IMR-90 (cell line): ENCODE measurements around the gene CROCC2. TPM values are rescaled to one million over a fixed set of nuclear protein-coding genes. Genes with fewer than 3 reads are reported as not detected.

Source experiments
- ATAC-seq: fragments of 200-7000 bp; cut with Tn5 transposase; 2 replicates; pipeline ENCODE4 v1.9.1; 2020; ENCODE audit warnings: low read depth, mild to moderate bottlenecking, moderate library complexity
- BruUV-seq: library from RNA; stranded (reverse); fragments of 400-500 nt; replicated peaks from 2 replicates; lab custom pipeline; 2021; lab: Mats Ljungman, UMichigan
- CTCF ChIA-PET: fragments of 300-600 bp; formaldehyde crosslinking; extraction: SDS; loops from one replicate; lab custom pipeline; 2021; ENCODE audit warnings: antibody characterized with exemption; lab: Yijun Ruan, JAX
- POLR2A ChIA-PET: fragments of 300-600 bp; sonication (Branson Sonifier 250); formaldehyde crosslinking; loops from one replicate; lab custom pipeline; 2022; ENCODE audit warnings: antibody characterized with exemption; ENCODE audit not compliant: unreplicated experiment; lab: Charles Lee
- DNase-seq: peaks from one replicate; pipeline ENCODE4 v3.0.0; 2013
- H2AFZ ChIP-seq: replicated peaks from 2 replicates; pipeline ENCODE3; 2013; ENCODE audit warnings: low read length, mild to moderate bottlenecking; ENCODE audit not compliant: poor library complexity
- H2AK5ac ChIP-seq: 2 replicates; pipeline ENCODE4 v1.6.1; 2013; ENCODE audit warnings: low read depth, low read length, inconsistent platforms
- H2AK9ac ChIP-seq: replicated peaks from 2 replicates; pipeline ENCODE3; 2013; ENCODE audit warnings: mild to moderate bottlenecking, low read depth, low read length, moderate library complexity; ENCODE audit not compliant: poor library complexity
- H2BK120ac ChIP-seq: 2 replicates; pipeline ENCODE4 v1.6.1; 2013; ENCODE audit warnings: low read depth, low read length, inconsistent platforms
- H2BK15ac ChIP-seq: 3 replicates; pipeline ENCODE4 v1.6.1; 2013; ENCODE audit warnings: low read depth, low read length, inconsistent platforms
- H2BK20ac ChIP-seq: 2 replicates; pipeline ENCODE4 v1.6.1; 2013; ENCODE audit warnings: low read depth, mild to moderate bottlenecking, inconsistent platforms, low read length, moderate library complexity
- H2BK5ac ChIP-seq: 2 replicates; pipeline ENCODE4 v1.6.1; 2013; ENCODE audit warnings: mild to moderate bottlenecking, low read depth, low read length, inconsistent platforms; ENCODE audit not compliant: poor library complexity, severe bottlenecking
- H3K14ac ChIP-seq: replicated peaks from 2 replicates; pipeline ENCODE4 v1.6.1; 2013; ENCODE audit warnings: low read depth, low read length, inconsistent platforms
- H3K18ac ChIP-seq: 2 replicates; pipeline ENCODE4 v1.6.1; 2013; ENCODE audit warnings: low read depth, low read length, control low read depth
- H3K23ac ChIP-seq: 2 replicates; pipeline ENCODE4 v1.6.1; 2013; ENCODE audit warnings: low read depth, low read length, inconsistent platforms
- H3K27ac ChIP-seq: 2 replicates; pipeline ENCODE4 v1.5.1; 2013; ENCODE audit warnings: mild to moderate bottlenecking, control low read depth, low read length; ENCODE audit not compliant: insufficient read depth
- H3K27me3 ChIP-seq: 2 replicates; pipeline ENCODE4 v1.6.1; 2013; ENCODE audit warnings: low read length; ENCODE audit not compliant: control insufficient read depth, insufficient read depth
- H3K36me3 ChIP-seq: 2 replicates; pipeline ENCODE4 v1.6.1; 2013; ENCODE audit warnings: low read length, mixed read lengths; ENCODE audit not compliant: control insufficient read depth, insufficient read depth
- H3K4ac ChIP-seq: 2 replicates; pipeline ENCODE4 v1.6.1; 2013; ENCODE audit warnings: low read depth, low read length, inconsistent platforms
- H3K4me1 ChIP-seq: 2 replicates; pipeline ENCODE4 v1.6.1; 2013; ENCODE audit warnings: low read length, mixed read lengths; ENCODE audit not compliant: control insufficient read depth, insufficient read depth
- H3K4me2 ChIP-seq: 2 replicates; pipeline ENCODE4 v1.6.1; 2013; ENCODE audit warnings: low read depth, mild to moderate bottlenecking, control low read depth, low read length, moderate library complexity
- H3K4me3 ChIP-seq: 2 replicates; pipeline ENCODE4 v1.5.1; 2013; ENCODE audit warnings: low read depth, mild to moderate bottlenecking, control low read depth, low read length, moderate library complexity; ENCODE audit not compliant: insufficient read depth
- H3K56ac ChIP-seq: 2 replicates; pipeline ENCODE4 v1.6.1; 2013; ENCODE audit warnings: low read length, inconsistent platforms; ENCODE audit not compliant: insufficient read depth; ENCODE audit errors: extremely low read depth
- H3K79me1 ChIP-seq, 2 experiments: 2 replicates each; pipeline ENCODE4 v1.6.1; 2013; ENCODE audit warnings: low read length in 2 of 2, inconsistent platforms in 1 of 2, low read depth in 1 of 2
- H3K9ac ChIP-seq: 2 replicates; pipeline ENCODE4 v1.6.1; 2013; ENCODE audit warnings: low read depth, low read length, control low read depth
- H3K9me1 ChIP-seq: 2 replicates; pipeline ENCODE4 v1.6.1; 2013; ENCODE audit warnings: low read length, inconsistent platforms; ENCODE audit not compliant: insufficient read depth
- H3K9me3 ChIP-seq: 2 replicates; pipeline ENCODE4 v1.6.1; 2013; ENCODE audit warnings: low read length; ENCODE audit not compliant: control insufficient read depth, insufficient read depth
- H4K20me1 ChIP-seq: 2 replicates; pipeline ENCODE4 v1.6.1; 2013; ENCODE audit warnings: low read length, inconsistent platforms; ENCODE audit not compliant: insufficient read depth
- H4K5ac ChIP-seq: 2 replicates; pipeline ENCODE4 v1.6.1; 2013; ENCODE audit warnings: mild to moderate bottlenecking, low read depth, low read length, control low read depth
- H4K8ac ChIP-seq, 2 experiments: 2 replicates each; pipeline ENCODE4 v1.6.1; 2013; ENCODE audit warnings: low read depth in 2 of 2, low read length in 2 of 2, control low read depth in 1 of 2, inconsistent platforms in 1 of 2
- H4K91ac ChIP-seq: 2 replicates; pipeline ENCODE4 v1.6.1; 2013; ENCODE audit warnings: low read depth, low read length, inconsistent platforms; ENCODE audit not compliant: insufficient read depth
- BHLHE40 ChIP-seq: fragments of 150-350 bp; IDR thresholded peaks from 2 replicates; pipeline ENCODE4 v1.6.1; 2016; ENCODE audit warnings: mild to moderate bottlenecking, low read depth, low read length
- CHD1 ChIP-seq: IDR thresholded peaks from 2 replicates; pipeline ENCODE4 v1.6.1; 2012; ENCODE audit warnings: low read depth, low read length, improper control_type of control experiment
- FOS ChIP-seq: fragments of 150-350 bp; IDR thresholded peaks from 2 replicates; pipeline ENCODE4 v1.6.1; 2016; ENCODE audit warnings: low read depth, low read length
- MAZ ChIP-seq: IDR thresholded peaks from 2 replicates; pipeline ENCODE4 v1.6.1; 2012; ENCODE audit warnings: low read depth, mild to moderate bottlenecking, low read length, improper control_type of control experiment, moderate library complexity, borderline replicate concordance
- MXI1 ChIP-seq: IDR thresholded peaks from 2 replicates; pipeline ENCODE4 v1.6.1; 2012; ENCODE audit warnings: low read depth, mild to moderate bottlenecking, low read length, moderate library complexity, borderline replicate concordance
- POLR2A ChIP-seq: IDR thresholded peaks from 2 replicates; pipeline ENCODE4 v1.6.1; 2012; ENCODE audit warnings: mild to moderate bottlenecking, low read depth, low read length
- RAD21 ChIP-seq: IDR thresholded peaks from 2 replicates; pipeline ENCODE4 v1.6.1; 2012; ENCODE audit warnings: low read length, improper control_type of control experiment
- RCOR1 ChIP-seq: IDR thresholded peaks from 2 replicates; pipeline ENCODE4 v1.6.1; 2012; ENCODE audit warnings: mild to moderate bottlenecking, low read length, improper control_type of control experiment; ENCODE audit not compliant: insufficient replicate concordance
- WGBS, 2 experiments: methylation state at CpG; one replicate each; pipeline versions ENCODE4 v1.1.5 to v1.1.7; 2013; ENCODE audit warnings: missing lambda C conversion rate in 2 of 2; ENCODE audit not compliant: insufficient read length in 1 of 2; ENCODE audit errors: extremely low coverage in 2 of 2; 5-methylcytosine and 5-hydroxymethylcytosine counted together
- dilution Hi-C: fragments of 300-500 bp; cut with HindIII; formaldehyde crosslinking; loops from one replicate; pipeline ENCODE4 v1.14.3; 2018; ENCODE audit warnings: low sequenced_read_pairs; ENCODE audit not compliant: unreplicated experiment
- in situ Hi-C: fragments of 300-500 bp; cut with MboI; formaldehyde crosslinking; loops from 3 replicates; pipeline ENCODE4 v1.14.3; 2019; ENCODE audit warnings: low sequenced_read_pairs, inconsistent platforms, mixed read lengths
- intact Hi-C: fragments of 100-400 bp; cut with micrococcal nuclease; formaldehyde crosslinking; loops from 2 replicates; pipeline ENCODE4 v1.10.0; 2022
- polyA plus RNA-seq, 3 experiments: library from polyadenylated mRNA; depleted of rRNA; stranded (reverse); fragments of >200 nt; gene quantifications; 2 replicates each; pipeline ENCODE4 v1.2.3, GENCODE V29; 2012; ENCODE audit warnings: low replicate concordance in 1 of 3
- total RNA-seq: library from RNA; depleted of rRNA; stranded (reverse); fragments of >200 nt; gene quantifications from 2 replicates; pipeline ENCODE4 v1.2.3, GENCODE V29; 2012

The CROCC2 gene
- total and polyA plus RNA-seq, 2 of the 4 experiments (the other 2 are of a cell fraction): not detected

- POLR2A ChIA-PET: no interaction called here
- dilution Hi-C loops: no loop called here
Observed at GRCh38 chr2:240886678-240887609, 19.2 kb upstream of the CROCC2 start.

More at GRCh38 chr2:240886678-240887609, 19.2 kb upstream of the CROCC2 start:
- Histone ChIP-seq H2AK9ac (no peak overlapping the region), H2BK120ac (no peak overlapping the region), H3K18ac (no peak overlapping the region), H3K79me1 (no peaks in the 10 kb centered on the region), H2AFZ (no peak overlapping the region), H3K23ac (no peak overlapping the region), H3K4me1 (no peaks in the 10 kb centered on the region), H3K4ac (no peak overlapping the region), H4K8ac (no peak overlapping the region), H3K9me1 (no peaks in the 10 kb centered on the region), H3K4me3 (no peak overlapping the region), H3K36me3 (no peaks in the 10 kb centered on the region), H3K27me3 (peaks cover 6% of the 10 kb centered on the region), H3K14ac (no peak overlapping the region), H2AK5ac (no peak overlapping the region), H3K4me2 (no peak overlapping the region), H2BK5ac (no peak overlapping the region), H4K91ac (no peak overlapping the region), H4K20me1 (no peaks in the 10 kb centered on the region), H3K9me3 (no peaks in the 10 kb centered on the region), H4K5ac (no peak overlapping the region), H2BK15ac (no peak overlapping the region), H3K56ac (no peak overlapping the region), H3K9ac (no peak overlapping the region), H3K27ac (no peak overlapping the region), H2BK20ac (no peak overlapping the region)
- BruUV-seq: no TSS peak
- intact Hi-C loops (no loop called here), in situ Hi-C loops (no loop called here)
- no peak for TF ChIP-seq BHLHE40
- TF ChIP-seq MXI1: no peak
- TF ChIP-seq CHD1: no peak
- no peak for TF ChIP-seq RAD21
- no peak for TF ChIP-seq RCOR1
- no peak for TF ChIP-seq MAZ
- TF ChIP-seq POLR2A: no peak
- no peak for TF ChIP-seq FOS
- ATAC-seq (no peak), DNase-seq (no peak)
- WGBS, 2 experiments: 74% methylated on average over 9 of the region's 18 CpGs; no CpG with 5 or more reads in 1 of the 2 experiments
- CTCF ChIA-PET: no interaction called here
